ENCODE data around the gene DNAL1. TPM values are rescaled to one million over a fixed set of nuclear protein-coding genes. Genes with fewer than 3 reads are reported as not detected.

DNAL1 gene
- polyA plus RNA-seq, 1 of the 3 experiments (the other 2 are of a cell fraction), result 2.6 TPM

DNA sequence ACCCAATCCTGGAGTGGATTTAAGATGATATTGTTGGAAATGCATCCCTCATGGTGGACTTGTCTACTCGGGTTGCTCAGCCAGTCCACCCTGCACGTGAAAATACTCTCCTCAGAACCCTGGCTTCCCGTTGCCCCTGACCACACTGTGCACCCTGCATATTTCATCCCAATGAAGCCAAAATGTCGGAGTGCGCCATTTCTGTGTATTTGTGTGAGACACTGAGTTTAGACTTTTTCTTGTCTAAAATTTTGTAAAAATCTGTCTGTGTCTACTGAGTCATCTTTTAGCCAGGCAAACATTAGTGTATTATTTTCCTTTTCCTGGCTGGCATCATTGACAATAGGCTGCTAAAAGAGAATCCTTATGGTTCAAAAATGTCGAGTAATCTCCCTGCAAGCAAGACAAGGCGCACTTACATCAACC is 69.9 kb downstream of the DNAL1 start:
- H3K9ac ChIP-seq, result peak overlapping the region; percentile 14; the same call in 1 of the 2 replicates
- H3K9me3 ChIP-seq, result no peaks in the 10 kb centered on the region
- peak overlapping the region; percentile 86 to 90 for H3K27ac ChIP-seq (ENCODE audit: low read depth in 2 of 2, low read length in 1 of 2)
- peaks cover 19% of the 10 kb centered on the region for H3F3A ChIP-seq (replicated peaks; ENCODE audit: insufficient read depth)
- H3K79me2 ChIP-seq (ENCODE audit: insufficient read depth), result peaks cover 41% of the 10 kb centered on the region
- no peak for TF ChIP-seq TAF1 (IDR thresholded peaks at IDR 0.05; ENCODE audit: borderline replicate concordance, low read depth, low read length)
- TF ChIP-seq RXRA (IDR thresholded peaks at IDR 0.05; ENCODE audit: borderline replicate concordance, low read depth), result no peak
- TF ChIP-seq MXI1 (IDR thresholded peaks at IDR 0.05; ENCODE audit: low read depth, low read length), result peak; percentile 89
- TF ChIP-seq, protein P1, sequence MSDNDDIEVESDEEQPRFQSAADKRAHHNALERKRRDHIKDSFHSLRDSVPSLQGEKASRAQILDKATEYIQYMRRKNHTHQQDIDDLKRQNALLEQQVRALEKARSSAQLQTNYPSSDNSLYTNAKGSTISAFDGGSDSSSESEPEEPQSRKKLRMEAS (IDR thresholded peaks at IDR 0.05; ENCODE audit: low read depth), result peak; percentile 49; the same call in 1 of the 2 replicates
- TF ChIP-seq EP300 (IDR thresholded peaks at IDR 0.05; ENCODE audit: borderline replicate concordance in 1 of 2, low read depth in 1 of 2, low read length in 1 of 2), result no peak
- H4K20me1 ChIP-seq (ENCODE audit: insufficient read depth), result peaks cover 24% of the 10 kb centered on the region
- H3K27me3 ChIP-seq (ENCODE audit: insufficient read depth), result no peaks in the 10 kb centered on the region
- H3K9me2 ChIP-seq, result no peaks in the 10 kb centered on the region
- H3K4me3 ChIP-seq (ENCODE audit: low read depth in 2 of 2, low read length in 1 of 2), result peak overlapping the region; percentile 79 to 83
- peaks cover 23% of the 10 kb centered on the region in 2 experiments for H3K36me3 ChIP-seq (replicated peaks in 1 of 2; ENCODE audit: control insufficient read depth in 1 of 2, insufficient read depth in 2 of 2, low read length in 1 of 2)
- peak overlapping the region; percentile 93 for H3K4me2 ChIP-seq
- 42% methylated on average over 7 of the region's 7 CpGs for WGBS (ENCODE audit: low lambda C conversion rate)
- H2AFZ ChIP-seq (ENCODE audit: low read depth), result peak overlapping the region; percentile 39; the same call in 1 of the 2 replicates
- CTCF ChIA-PET, result interaction anchor here (3.9 kb wide), 1 partner anchor 14 kb away, joined by 22 read pairs; no protein-coding TSS in a partner anchor
- H3K4me1 ChIP-seq (ENCODE audit: control insufficient read depth in 1 of 2, insufficient read depth in 2 of 2, low read depth in 1 of 2, low read length in 1 of 2), result peaks cover 0 to 38% of the 10 kb centered on the region in 2 experiments; a peak in 3 of 4 replicates
- DNase-seq, result peak; percentile 75
- POLR2A ChIA-PET, result interaction anchor here (1.0 kb wide), 1 partner anchor 9 kb away, joined by 3 read pairs; no protein-coding TSS in a partner anchor

DNA sequence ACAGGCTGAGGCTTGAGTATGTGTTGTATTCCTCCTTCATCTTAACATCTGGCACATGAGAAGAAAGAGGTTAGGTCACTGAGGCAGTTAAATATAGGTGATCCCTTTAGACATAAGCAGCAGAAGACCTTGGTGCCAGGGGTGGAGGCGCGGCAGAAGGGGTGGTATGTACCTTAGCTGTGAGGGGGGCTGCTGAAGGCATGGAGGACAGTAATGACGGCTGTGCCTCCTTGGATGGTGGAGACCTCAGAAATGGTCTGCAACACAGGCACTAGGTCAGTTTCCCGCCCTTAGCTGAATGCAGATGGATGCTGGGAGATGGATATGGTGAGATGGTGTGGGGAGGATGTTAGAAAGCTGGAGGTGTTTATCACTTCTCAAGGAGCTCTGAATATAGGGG is 70.9 kb downstream of the DNAL1 start:
- no peak overlapping the region for H2AFZ ChIP-seq (ENCODE audit: low read depth)
- ChIA-PET POLR2A (no interaction called here), CTCF (interaction anchor here (1.2 to 3.9 kb wide), 2 partner anchors 13 to 31 kb away, joined by 4 to 22 read pairs; no protein-coding TSS in a partner anchor)
- peaks cover 25 to 28% of the 10 kb centered on the region in 2 experiments for H3K36me3 ChIP-seq (replicated peaks in 1 of 2; ENCODE audit: control insufficient read depth in 1 of 2, insufficient read depth in 2 of 2, low read length in 1 of 2)
- H3K9ac ChIP-seq, result no peak overlapping the region
- TF ChIP-seq FOXJ3 (CRISPR knock-in tag; IDR thresholded peaks at IDR 0.05) (no peak), YY1 (IDR thresholded peaks at IDR 0.05; ENCODE audit: low read depth) (no peak), RXRA (IDR thresholded peaks at IDR 0.05; ENCODE audit: borderline replicate concordance, low read depth) (no peak), TCF12 (IDR thresholded peaks at IDR 0.05) (no peak), TAF1 (IDR thresholded peaks at IDR 0.05; ENCODE audit: borderline replicate concordance, low read depth, low read length) (no peak), SIN3A (IDR thresholded peaks at IDR 0.05; ENCODE audit: borderline replicate concordance, low read depth, low read length) (no peak), POLR2AphosphoS5 (IDR thresholded peaks at IDR 0.05; ENCODE audit: low read depth, low read length) (no peak), NFIC (IDR thresholded peaks at IDR 0.05; ENCODE audit: borderline replicate concordance) (no peak), MEF2A (IDR thresholded peaks at IDR 0.05; ENCODE audit: borderline replicate concordance, low read depth) (no peak), CHD2 (IDR thresholded peaks at IDR 0.05; ENCODE audit: low read length, partially characterized antibody) (no peak), JUND (IDR thresholded peaks at IDR 0.05) (no peak), EP300 (IDR thresholded peaks at IDR 0.05; ENCODE audit: borderline replicate concordance in 1 of 2, low read depth in 1 of 2, low read length in 1 of 2) (no peak), GABPA (IDR thresholded peaks at IDR 0.05; ENCODE audit: low read depth) (no peak)
- TF ChIP-seq, protein P2, sequence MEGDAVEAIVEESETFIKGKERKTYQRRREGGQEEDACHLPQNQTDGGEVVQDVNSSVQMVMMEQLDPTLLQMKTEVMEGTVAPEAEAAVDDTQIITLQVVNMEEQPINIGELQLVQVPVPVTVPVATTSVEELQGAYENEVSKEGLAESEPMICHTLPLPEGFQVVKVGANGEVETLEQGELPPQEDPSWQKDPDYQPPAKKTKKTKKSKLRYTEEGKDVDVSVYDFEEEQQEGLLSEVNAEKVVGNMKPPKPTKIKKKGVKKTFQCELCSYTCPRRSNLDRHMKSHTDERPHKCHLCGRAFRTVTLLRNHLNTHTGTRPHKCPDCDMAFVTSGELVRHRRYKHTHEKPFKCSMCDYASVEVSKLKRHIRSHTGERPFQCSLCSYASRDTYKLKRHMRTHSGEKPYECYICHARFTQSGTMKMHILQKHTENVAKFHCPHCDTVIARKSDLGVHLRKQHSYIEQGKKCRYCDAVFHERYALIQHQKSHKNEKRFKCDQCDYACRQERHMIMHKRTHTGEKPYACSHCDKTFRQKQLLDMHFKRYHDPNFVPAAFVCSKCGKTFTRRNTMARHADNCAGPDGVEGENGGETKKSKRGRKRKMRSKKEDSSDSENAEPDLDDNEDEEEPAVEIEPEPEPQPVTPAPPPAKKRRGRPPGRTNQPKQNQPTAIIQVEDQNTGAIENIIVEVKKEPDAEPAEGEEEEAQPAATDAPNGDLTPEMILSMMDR (IDR thresholded peaks at IDR 0.05), result no peak
- TF ChIP-seq, protein P3, sequence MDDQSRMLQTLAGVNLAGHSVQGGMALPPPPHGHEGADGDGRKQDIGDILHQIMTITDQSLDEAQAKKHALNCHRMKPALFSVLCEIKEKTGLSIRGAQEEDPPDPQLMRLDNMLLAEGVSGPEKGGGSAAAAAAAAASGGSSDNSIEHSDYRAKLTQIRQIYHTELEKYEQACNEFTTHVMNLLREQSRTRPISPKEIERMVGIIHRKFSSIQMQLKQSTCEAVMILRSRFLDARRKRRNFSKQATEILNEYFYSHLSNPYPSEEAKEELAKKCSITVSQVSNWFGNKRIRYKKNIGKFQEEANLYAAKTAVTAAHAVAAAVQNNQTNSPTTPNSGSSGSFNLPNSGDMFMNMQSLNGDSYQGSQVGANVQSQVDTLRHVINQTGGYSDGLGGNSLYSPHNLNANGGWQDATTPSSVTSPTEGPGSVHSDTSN (IDR thresholded peaks at IDR 0.05), result no peak
- TF ChIP-seq, protein P4, sequence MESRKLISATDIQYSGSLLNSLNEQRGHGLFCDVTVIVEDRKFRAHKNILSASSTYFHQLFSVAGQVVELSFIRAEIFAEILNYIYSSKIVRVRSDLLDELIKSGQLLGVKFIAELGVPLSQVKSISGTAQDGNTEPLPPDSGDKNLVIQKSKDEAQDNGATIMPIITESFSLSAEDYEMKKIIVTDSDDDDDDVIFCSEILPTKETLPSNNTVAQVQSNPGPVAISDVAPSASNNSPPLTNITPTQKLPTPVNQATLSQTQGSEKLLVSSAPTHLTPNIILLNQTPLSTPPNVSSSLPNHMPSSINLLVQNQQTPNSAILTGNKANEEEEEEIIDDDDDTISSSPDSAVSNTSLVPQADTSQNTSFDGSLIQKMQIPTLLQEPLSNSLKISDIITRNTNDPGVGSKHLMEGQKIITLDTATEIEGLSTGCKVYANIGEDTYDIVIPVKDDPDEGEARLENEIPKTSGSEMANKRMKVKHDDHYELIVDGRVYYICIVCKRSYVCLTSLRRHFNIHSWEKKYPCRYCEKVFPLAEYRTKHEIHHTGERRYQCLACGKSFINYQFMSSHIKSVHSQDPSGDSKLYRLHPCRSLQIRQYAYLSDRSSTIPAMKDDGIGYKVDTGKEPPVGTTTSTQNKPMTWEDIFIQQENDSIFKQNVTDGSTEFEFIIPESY (IDR thresholded peaks at IDR 0.05; ENCODE audit: borderline replicate concordance, low read depth), result no peak
- TF ChIP-seq, protein P5, sequence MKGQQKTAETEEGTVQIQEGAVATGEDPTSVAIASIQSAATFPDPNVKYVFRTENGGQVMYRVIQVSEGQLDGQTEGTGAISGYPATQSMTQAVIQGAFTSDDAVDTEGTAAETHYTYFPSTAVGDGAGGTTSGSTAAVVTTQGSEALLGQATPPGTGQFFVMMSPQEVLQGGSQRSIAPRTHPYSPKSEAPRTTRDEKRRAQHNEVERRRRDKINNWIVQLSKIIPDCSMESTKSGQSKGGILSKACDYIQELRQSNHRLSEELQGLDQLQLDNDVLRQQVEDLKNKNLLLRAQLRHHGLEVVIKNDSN (IDR thresholded peaks at IDR 0.05; ENCODE audit: borderline replicate concordance, low read depth), result no peak
- H3K4me1 ChIP-seq (ENCODE audit: control insufficient read depth in 1 of 2, insufficient read depth in 2 of 2, low read depth in 1 of 2, low read length in 1 of 2), result peaks cover 0 to 43% of the 10 kb centered on the region in 2 experiments; a peak in 3 of 4 replicates
- DNase-seq, result peak; percentile 9
- no peaks in the 10 kb centered on the region for H3K9me3 ChIP-seq
- no peaks in the 10 kb centered on the region for H3K27me3 ChIP-seq (ENCODE audit: insufficient read depth)
- H3K27ac ChIP-seq (ENCODE audit: low read depth in 2 of 2, low read length in 1 of 2), result peak overlapping the region in 1 of 2 experiments; percentile 86; a peak in 2 of 4 replicates
- H3K9me2 ChIP-seq, result no peaks in the 10 kb centered on the region
- H3K4me2 ChIP-seq, result no peak overlapping the region
- no peak overlapping the region for H3K4me3 ChIP-seq (ENCODE audit: low read depth in 2 of 2, low read length in 1 of 2)
- peaks cover 24% of the 10 kb centered on the region for H4K20me1 ChIP-seq (ENCODE audit: insufficient read depth)
- H3K79me2 ChIP-seq (ENCODE audit: insufficient read depth), result peaks cover 31% of the 10 kb centered on the region
- 95% methylated on average over 4 of the region's 4 CpGs for WGBS (ENCODE audit: low lambda C conversion rate)
- peaks cover 19% of the 10 kb centered on the region for H3F3A ChIP-seq (replicated peaks; ENCODE audit: insufficient read depth)
